Gastrocnemius medialis (tissue), 4 donors: ENCODE results near the gene TMEM62. TPM values are rescaled to one million over a fixed set of nuclear protein-coding genes. Genes with fewer than 3 reads are reported as not detected.

Experiments
- ATAC-seq, 2 donors: fragments of 150-250 bp; one replicate each; pipeline ENCODE4 v1.9.1; 2016
- DNase-seq, 2 donors: peaks; one replicate each; pipeline ENCODE4 v3.0.0-alpha.2; 2019
- H3K27ac ChIP-seq, 4 donors: fragments of 200-600 bp; sonication (generic); 1 replicate in 1 of 4; 2 replicates in 3 of 4; pipeline ENCODE4 v1.5.1; 2016 to 2018; ENCODE audit warnings: mild to moderate bottlenecking in 2 of 4, moderate library complexity in 1 of 4
- H3K27me3 ChIP-seq, 3 donors: fragments of 200-600 bp; sonication (generic) in 2 of 3; 1 replicate in 1 of 3; 2 replicates in 2 of 3; pipeline versions ENCODE4 v1.5.1 to v1.6.0; 2016 to 2019; ENCODE audit warnings: mild to moderate bottlenecking in 1 of 3, moderate library complexity in 1 of 3
- H3K36me3 ChIP-seq, 2 donors: fragments of 200-600 bp; sonication (generic) in 1 of 2; one replicate each; pipeline ENCODE4 v1.5.1; 2017 to 2018
- H3K4me1 ChIP-seq, 2 donors: fragments of 200-600 bp; sonication (generic) in 1 of 2; one replicate each; pipeline ENCODE4 v1.5.1; 2016 to 2017; ENCODE audit warnings: mild to moderate bottlenecking in 2 of 2
- H3K4me3 ChIP-seq, 4 donors: fragments of 200-600 bp; sonication (generic) in 3 of 4; 1 replicate in 1 of 4; 2 replicates in 3 of 4; pipeline ENCODE4 v1.5.1; 2016 to 2019; ENCODE audit warnings: mild to moderate bottlenecking in 2 of 4
- H3K9me3 ChIP-seq, 3 donors: fragments of 200-600 bp; sonication (generic) in 2 of 3; 1 replicate in 1 of 3; 2 replicates in 2 of 3; pipeline ENCODE4 v1.5.1; 2016 to 2019
- POLR2A ChIP-seq, 2 donors: fragments of 450-650 bp; IDR thresholded peaks; one replicate each; pipeline ENCODE4 v1.6.1; 2017; ENCODE audit warnings: antibody characterized with exemption in 2 of 2, mild to moderate bottlenecking in 2 of 2, moderate library complexity in 2 of 2
- in situ Hi-C, 4 donors: fragments of 200-750 bp; cut with MboI; loops; one replicate each; pipeline versions ENCODE4 v1.15.0 to v1.8.0; 2017; ENCODE audit warnings: low sequenced_read_pairs in 4 of 4
- intact Hi-C: fragments of 100-400 bp; cut with DNase I; formaldehyde crosslinking; loops from one replicate; pipeline ENCODE4 v1.15.1; 2023; ENCODE audit warnings: low total_unique reads
- total RNA-seq, 4 donors: library from RNA; depleted of rRNA; stranded (reverse); fragments of >200 nt; gene quantifications; one replicate each; pipeline versions ENCODE4 v1.1.0 to v1.2.3, GENCODE V29; 2016
- TF ChIP-seq, protein P1 (sequence below), 5 experiments: fragments of 450-650 bp in 3 of 5; fragments of 200-600 bp in 2 of 5; sonication (generic) in 2 of 5; IDR thresholded peaks in 4 of 5; conservative IDR thresholded peaks in 1 of 5; 1 replicate in 4 of 5; 2 replicates in 1 of 5; pipeline ENCODE4 v1.5.1; 2016 to 2019; ENCODE audit warnings: antibody characterized with exemption in 5 of 5, mild to moderate bottlenecking in 3 of 5, moderate library complexity in 3 of 5

TMEM62 gene
- total RNA-seq, 4 donors from 2014 or later, result 13.1 to 16.7 (median 16.3) TPM

- no peak overlapping the region for H3K4me3 ChIP-seq
- H3K36me3 ChIP-seq, result no peaks in the 10 kb centered on the region
- in situ Hi-C loops (no loop called here), intact Hi-C loops (no loop called here)
- no peak for TF ChIP-seq POLR2A (IDR thresholded peaks at IDR 0.05)
- H3K9me3 ChIP-seq, result no peaks in the 10 kb centered on the region
- no peak overlapping the region for H3K27ac ChIP-seq
- no peaks in the 10 kb centered on the region for H3K27me3 ChIP-seq
- peaks cover 3 to 18% of the 10 kb centered on the region in 2 donors for H3K4me1 ChIP-seq
- DNase-seq (no peak), ATAC-seq (no peak)
Measured at GRCh38 chr15:43096411-43096810, 37.0 kb upstream of the TMEM62 start.

DNA sequence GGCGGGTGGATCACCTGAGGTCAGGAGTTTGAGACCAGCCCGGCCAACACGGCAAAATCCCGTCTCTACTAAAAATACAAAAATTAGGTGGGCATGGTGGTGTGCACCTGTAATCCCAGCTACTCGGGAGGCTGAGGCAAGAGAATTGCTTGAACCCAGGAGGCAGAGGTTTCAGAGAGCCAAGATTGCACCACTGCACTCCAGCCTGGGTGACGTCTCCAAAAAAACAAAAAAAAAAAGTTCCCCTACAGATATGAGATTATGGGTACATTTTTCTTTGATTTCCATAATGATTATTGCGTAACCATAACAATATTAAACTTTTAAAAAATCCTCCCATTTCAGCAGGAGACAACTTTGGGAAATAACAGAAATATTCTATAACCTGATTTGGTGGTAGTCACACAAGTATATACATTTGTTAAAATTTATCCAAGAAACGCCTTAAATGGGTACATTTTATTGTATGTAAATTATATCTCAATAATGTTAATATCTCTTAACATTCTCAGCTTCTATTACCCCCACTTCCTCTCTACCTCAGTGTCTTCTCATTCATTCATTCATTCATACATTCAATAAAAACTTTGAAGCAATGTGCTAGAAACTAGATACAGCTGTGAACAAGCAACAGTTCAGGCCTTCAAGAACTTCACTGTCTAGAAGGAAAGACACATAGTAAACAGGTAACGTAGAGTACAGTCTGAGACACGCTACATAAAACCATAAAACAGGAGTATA is 34.1 kb upstream of the TMEM62 start:
- peaks cover 23 to 47% of the 10 kb centered on the region in 2 donors for H3K4me1 ChIP-seq

DNA sequence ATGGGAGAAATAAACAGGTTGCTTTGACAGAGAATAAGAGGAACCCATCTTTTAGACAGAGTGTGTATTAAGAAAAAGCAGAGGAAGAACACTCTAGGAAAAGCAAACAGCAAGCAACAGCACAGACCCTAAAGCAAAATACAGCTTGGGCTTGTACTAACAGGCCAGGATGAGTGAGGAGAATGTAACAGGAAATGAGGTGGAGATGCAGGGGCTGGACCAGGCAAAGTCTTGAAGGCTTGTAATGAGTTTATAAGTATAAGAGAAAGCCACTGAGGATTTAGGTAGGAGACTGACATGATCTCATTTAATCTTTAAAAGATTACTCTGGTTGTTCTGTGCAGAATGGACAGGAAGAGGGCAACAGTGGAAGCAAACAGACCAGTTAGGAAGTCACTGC is 32.4 kb upstream of the TMEM62 start:
- Histone ChIP-seq H3K4me1 (peaks cover 34 to 49% of the 10 kb centered on the region in 2 donors), H3K27ac (peak overlapping the region in 2 of 4 donors; percentile 18 to 95), H3K36me3 (no peaks in the 10 kb centered on the region), H3K4me3 (no peak overlapping the region), H3K9me3 (no peaks in the 10 kb centered on the region), H3K27me3 (no peaks in the 10 kb centered on the region)
- ATAC-seq, result no peak
- DNase-seq, result no peak
- intact Hi-C loops, result loop anchor here (10.0 kb wide), 2 partner anchors 174 to 234 kb away; partner anchors contain the start of gene LCMT2
- in situ Hi-C loops, result no loop called here
- TF ChIP-seq POLR2A (IDR thresholded peaks at IDR 0.05), result no peak
- TF ChIP-seq, protein P1, sequence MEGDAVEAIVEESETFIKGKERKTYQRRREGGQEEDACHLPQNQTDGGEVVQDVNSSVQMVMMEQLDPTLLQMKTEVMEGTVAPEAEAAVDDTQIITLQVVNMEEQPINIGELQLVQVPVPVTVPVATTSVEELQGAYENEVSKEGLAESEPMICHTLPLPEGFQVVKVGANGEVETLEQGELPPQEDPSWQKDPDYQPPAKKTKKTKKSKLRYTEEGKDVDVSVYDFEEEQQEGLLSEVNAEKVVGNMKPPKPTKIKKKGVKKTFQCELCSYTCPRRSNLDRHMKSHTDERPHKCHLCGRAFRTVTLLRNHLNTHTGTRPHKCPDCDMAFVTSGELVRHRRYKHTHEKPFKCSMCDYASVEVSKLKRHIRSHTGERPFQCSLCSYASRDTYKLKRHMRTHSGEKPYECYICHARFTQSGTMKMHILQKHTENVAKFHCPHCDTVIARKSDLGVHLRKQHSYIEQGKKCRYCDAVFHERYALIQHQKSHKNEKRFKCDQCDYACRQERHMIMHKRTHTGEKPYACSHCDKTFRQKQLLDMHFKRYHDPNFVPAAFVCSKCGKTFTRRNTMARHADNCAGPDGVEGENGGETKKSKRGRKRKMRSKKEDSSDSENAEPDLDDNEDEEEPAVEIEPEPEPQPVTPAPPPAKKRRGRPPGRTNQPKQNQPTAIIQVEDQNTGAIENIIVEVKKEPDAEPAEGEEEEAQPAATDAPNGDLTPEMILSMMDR (IDR thresholded peaks at IDR 0.05 in 4 of 5, conservative IDR thresholded peaks at IDR 0.05 in 1 of 5), result no peak

More for the DNA sequence above, 34.1 kb upstream of the TMEM62 start:
- intact Hi-C loops, result no loop called here
- ATAC-seq, result no peak
- H3K4me3 ChIP-seq, result no peak overlapping the region
- no peak overlapping the region for H3K27ac ChIP-seq
- in situ Hi-C loops, result no loop called here
- no peak for DNase-seq
- no peaks in the 10 kb centered on the region for H3K27me3 ChIP-seq
- no peaks in the 10 kb centered on the region for H3K36me3 ChIP-seq
- no peaks in the 10 kb centered on the region for H3K9me3 ChIP-seq
- TF ChIP-seq POLR2A (IDR thresholded peaks at IDR 0.05), result no peak
- TF ChIP-seq, protein P1 (IDR thresholded peaks at IDR 0.05 in 4 of 5, conservative IDR thresholded peaks at IDR 0.05 in 1 of 5), result no peak

DNA sequence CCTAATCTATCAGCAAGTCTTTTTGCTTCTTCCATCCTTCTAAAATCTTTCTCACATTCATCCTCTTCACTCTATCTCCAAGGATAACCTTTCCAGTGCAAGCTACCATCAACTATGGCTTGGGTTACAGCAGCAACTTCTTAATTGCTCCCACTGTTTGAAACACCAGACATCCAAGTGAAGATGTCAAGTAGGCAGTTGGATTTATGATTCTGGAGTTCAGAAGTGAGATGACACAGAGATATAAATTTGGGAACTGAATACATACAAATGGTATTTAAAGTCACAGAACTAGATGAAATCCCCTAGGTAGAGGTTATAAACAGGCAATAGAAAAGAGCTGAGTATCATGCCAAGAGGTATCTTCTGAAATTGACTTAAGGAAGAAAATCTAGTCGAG is 31.2 kb upstream of the TMEM62 start:
- in situ Hi-C loops, result no loop called here
- peaks cover 34 to 49% of the 10 kb centered on the region in 2 donors for H3K4me1 ChIP-seq

GRCh38 chr15:43103907-43104306 is 29.5 kb upstream of the TMEM62 start:
- H3K4me1 ChIP-seq, result peaks cover 34 to 49% of the 10 kb centered on the region in 2 donors
- peak in 1 of 2 donors; percentile 50 for ATAC-seq

More for the DNA sequence above, 31.2 kb upstream of the TMEM62 start:
- DNase-seq (no peak), ATAC-seq (peak; percentile 20 to 38)
- Histone ChIP-seq H3K27me3 (no peaks in the 10 kb centered on the region), H3K36me3 (no peaks in the 10 kb centered on the region), H3K4me3 (no peak overlapping the region), H3K27ac (peak overlapping the region; percentile 29 to 95 (median 90)), H3K9me3 (no peaks in the 10 kb centered on the region)
- intact Hi-C loops, result loop anchor here (10.0 kb wide), 2 partner anchors 173 to 233 kb away; partner anchors contain the start of gene LCMT2
- no peak for TF ChIP-seq POLR2A (IDR thresholded peaks at IDR 0.05)
- TF ChIP-seq, protein P1 (IDR thresholded peaks at IDR 0.05 in 4 of 5, conservative IDR thresholded peaks at IDR 0.05 in 1 of 5), result no peak

More at GRCh38 chr15:43103907-43104306, 29.5 kb upstream of the TMEM62 start:
- Histone ChIP-seq H3K9me3 (no peaks in the 10 kb centered on the region), H3K36me3 (no peaks in the 10 kb centered on the region), H3K4me3 (no peak overlapping the region), H3K27ac (peak overlapping the region; percentile 77 to 95 (median 90)), H3K27me3 (no peaks in the 10 kb centered on the region)
- TF ChIP-seq, protein P1 (IDR thresholded peaks at IDR 0.05 in 4 of 5, conservative IDR thresholded peaks at IDR 0.05 in 1 of 5), result no peak
- TF ChIP-seq POLR2A (IDR thresholded peaks at IDR 0.05), result no peak
- in situ Hi-C loops, result no loop called here
- intact Hi-C loops, result loop anchor here (10.0 kb wide), 2 partner anchors 171 to 231 kb away; partner anchors contain the start of gene LCMT2
- no peak for DNase-seq
